ENCODE data around the gene SH2B3.
A peak's percentile ranks its signal among the peaks of the same experiment; 100 is the strongest.
"Not testable (repeated sequence)": the region's sequence is repeated elsewhere in the genome, so short reads cannot be mapped to it uniquely, and the experiment has no call there.

Gene SH2B3

DNA sequence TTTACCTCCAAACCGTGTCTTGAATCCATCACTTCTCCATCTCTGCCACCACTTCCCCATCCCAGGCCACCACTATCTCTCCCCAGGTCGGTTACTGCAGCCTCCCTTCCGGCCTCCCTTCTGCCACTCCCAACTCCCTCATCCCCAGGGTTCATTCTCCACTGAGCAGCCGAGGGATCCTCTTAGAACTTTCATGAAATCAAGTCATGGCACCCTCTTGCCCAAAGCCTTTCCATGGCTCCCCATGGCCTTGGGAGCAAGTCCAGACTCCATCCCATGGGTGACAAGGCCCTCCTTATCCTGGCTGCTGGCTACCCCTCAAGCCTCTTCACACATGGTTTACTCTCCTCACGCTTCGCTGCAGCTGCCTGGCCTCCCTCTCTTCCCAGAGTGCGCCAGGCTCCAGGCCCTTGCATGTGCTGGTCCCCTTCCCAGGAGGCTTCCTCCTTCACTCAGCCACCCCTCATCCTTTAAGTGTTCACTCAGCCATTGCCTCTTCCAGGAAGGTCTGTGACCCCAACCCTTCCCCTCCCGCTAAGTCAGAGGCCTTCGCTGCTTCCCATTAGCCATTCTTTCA lies 17.9 kb upstream of the SH2B3 start:
- no peak for DNase-seq (ENCODE audit: low read depth in 2 of 2)

DNA sequence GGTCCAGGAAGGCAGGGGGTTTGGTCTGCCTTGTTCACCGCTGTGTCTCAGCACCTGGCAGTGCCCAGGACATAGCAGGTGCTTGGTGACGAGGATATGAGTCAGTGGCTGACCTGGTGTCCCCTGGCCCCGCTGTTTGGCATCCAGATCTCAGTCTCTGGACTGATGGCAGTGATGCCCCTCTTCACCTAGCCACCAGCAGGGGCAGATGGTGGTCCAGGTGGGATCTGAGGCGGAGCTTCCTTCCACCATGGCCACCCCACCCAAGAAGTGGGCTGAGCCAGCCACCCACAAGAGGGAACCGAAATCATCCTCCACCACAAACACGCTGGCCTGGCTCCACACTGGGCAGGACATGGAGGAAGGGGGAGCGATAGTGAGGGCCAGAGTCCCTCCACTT lies 16.1 kb upstream of the SH2B3 start:
- no peak for DNase-seq (ENCODE audit: low read depth in 2 of 2)

DNA sequence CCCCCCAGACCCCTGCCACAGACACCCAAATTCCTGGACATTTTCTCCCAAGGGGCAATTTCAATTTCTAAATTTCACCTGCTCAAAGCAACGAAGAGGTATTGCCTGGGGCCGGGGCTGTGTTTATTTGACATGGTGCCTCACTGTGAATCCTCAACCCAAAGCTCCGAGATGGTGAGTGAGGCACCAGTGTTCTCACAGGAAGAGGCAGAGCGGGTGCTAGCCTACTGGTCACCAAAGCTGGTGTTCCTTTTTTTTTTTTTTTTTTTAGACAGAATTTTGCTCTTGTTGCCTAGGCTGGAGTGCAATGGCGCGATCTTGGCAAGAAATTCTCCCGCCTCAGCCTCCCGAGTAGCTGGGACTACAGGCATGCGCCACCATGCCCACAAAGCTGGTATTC lies 14.8 kb upstream of the SH2B3 start:
- no peak for DNase-seq (ENCODE audit: low read depth in 2 of 2)

DNA sequence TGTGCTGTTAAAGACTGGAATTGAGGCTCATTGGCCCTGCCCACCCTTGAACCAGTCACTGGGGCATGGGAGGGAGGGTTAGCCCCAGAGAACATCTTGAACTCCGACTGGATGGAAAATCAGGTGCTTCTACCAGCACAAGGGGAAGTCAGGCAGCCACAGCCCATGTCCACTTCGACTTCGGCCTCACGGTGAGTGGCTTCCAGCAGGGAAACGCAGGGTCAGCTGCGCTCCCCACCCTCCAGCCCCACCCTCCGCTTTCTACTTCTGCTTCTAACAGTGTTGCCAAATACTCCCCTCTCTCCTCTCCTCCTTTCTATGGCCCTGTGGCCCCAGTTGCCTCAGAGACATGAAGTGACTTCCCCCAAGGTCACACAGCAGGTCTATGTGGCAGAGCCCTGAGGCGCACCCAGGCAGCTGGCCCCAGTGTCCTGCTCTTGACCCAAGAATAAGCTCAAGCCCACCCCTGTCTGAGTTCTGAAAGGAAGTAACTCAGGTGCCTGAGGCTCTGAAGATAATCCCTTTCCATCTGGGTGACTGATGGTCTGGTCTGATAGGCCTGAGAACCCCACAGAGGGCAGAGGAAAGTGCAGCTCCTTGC lies 11.9 kb upstream of the SH2B3 start:
- DNase-seq (ENCODE audit: low read depth in 2 of 2), result no peak

DNA sequence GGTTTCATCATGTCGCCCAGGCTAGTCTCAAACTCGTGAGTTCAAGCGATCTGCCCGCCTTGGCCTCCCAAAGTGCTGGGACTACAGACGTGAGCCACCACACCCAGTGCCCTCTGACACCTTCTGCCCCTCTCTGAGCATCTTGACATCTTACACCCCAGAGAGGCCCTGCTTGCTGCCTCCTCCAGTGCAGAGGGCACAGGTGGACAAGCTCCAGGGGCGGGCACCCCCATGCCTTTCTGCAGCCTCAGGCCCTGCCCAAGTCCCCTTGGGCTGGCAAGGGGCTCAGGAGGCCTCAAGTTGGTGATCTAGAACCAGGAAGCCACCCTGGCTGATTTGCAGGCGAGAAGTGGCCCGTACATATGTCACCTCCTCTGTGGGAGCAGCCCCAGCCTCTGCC lies 11.2 kb upstream of the SH2B3 start:
- no peak for DNase-seq (ENCODE audit: low read depth in 2 of 2)

DNA sequence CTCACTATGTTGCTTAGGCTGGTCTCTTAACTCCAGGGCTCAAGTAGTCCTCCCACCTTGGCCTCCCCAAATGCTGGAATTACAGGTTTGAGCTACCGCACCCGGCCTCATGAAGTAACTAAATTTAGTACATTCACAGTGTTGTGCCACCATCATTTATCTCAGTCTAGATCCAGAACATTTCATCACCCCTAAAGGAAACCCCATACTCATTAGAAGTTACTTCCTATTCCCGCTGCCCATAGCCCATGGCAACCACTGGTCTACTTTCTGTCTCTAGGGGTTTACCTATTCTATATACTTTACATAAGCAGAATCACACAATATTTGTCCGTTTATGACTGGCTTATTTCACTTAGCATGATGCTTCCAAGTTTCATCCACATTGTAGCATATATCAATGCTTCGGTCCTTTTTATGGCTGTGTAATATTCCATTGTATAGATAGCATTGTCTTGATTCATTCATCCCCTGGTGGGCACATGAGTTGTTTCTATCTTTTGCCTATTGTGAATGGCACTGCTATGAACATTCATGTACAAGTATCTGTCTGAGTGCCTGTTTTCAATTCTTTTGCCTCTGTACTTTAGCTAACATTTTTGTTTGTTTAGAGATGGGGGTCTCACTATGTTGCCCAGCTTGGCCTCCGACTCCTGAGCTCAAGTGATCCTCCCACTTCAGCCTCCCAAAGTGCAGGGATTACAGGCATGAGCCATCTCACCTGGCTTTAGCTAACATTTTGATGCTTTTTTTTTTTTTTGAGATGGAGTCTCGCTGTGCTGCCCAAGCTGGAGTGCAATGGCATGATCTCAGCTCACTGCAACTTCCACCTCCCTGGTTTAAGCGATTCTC lies 10.2 kb upstream of the SH2B3 start:
- DNase-seq (ENCODE audit: low read depth in 2 of 2), result no peak

DNA sequence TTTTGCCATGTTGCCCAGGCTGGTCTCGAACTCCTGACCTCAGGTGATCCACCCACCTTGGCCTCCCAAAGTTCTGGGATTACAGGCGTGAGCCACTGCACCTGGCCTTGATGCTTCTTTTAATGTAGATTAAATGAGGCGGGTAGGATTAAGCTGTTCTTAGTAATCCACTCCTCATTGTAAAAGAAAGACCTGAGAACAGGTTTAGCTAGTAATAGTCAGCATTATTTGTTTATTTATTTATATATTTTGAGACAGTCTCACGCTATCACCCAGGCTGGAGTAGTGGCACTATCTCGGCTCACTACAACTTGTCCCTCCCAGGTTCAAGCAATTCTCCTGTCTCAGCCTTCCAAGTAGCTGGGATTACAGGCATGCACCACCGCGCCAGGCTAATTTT lies 9.5 kb upstream of the SH2B3 start:
- not testable (repeated sequence) for DNase-seq (ENCODE audit: low read depth in 2 of 2)

DNA sequence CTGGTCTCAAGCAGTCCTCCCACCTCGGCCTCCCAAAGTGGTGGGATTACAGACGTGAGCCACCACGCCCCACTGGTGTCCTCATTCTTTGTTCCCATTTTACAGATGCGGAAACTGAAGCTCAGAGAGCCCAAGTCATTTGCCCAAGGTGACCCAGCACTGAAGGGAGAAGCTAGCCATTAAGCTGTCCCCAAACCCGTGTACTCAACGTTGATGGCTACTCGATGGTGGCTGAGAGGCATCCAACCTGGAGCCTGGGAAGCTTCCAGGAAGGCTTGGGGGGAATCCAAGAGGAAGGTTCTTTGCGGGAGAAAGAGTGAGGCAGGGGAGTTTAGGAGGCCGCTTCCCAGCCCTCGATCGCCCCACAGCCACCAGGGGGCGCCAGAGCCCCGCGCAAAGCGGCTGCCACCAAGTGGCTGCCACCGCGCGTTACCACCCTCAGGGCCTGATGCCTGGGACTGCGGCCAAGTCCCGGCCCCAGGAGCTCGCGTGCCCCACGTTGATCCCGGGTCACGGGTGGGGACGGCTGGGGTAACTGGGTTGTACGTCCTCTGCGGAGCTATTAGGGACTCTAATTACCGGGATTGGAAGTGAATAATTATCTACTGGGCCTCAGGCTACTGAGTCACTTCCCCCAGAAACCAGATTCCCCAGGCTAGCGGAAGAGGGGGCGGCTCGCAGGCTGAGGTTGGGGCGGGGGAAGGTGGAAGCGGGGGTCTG lies 8.8 kb upstream of the SH2B3 start:
- peak; percentile 81 to 91 for DNase-seq (ENCODE audit: low read depth in 2 of 2)

DNA sequence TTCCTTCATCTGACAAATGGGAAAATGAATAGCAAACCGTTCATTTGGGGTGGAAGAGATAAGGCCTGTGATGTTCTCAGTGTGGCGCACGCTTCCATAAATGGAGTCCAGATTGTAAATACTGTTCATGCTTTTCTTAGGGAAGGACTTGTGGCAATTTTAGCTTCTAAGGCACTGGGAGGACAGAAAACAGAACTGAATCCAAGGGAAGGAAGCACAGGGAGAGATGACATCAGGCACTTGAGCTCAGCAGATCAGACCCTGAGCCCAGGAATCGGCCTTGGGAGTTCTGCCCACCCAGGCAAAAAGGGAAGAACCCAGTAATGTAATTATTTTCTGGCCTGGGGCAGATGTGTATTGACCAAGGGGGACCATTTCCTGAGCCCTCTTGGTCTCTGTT lies 7.2 kb upstream of the SH2B3 start:
- DNase-seq (ENCODE audit: low read depth in 2 of 2), result no peak

DNA sequence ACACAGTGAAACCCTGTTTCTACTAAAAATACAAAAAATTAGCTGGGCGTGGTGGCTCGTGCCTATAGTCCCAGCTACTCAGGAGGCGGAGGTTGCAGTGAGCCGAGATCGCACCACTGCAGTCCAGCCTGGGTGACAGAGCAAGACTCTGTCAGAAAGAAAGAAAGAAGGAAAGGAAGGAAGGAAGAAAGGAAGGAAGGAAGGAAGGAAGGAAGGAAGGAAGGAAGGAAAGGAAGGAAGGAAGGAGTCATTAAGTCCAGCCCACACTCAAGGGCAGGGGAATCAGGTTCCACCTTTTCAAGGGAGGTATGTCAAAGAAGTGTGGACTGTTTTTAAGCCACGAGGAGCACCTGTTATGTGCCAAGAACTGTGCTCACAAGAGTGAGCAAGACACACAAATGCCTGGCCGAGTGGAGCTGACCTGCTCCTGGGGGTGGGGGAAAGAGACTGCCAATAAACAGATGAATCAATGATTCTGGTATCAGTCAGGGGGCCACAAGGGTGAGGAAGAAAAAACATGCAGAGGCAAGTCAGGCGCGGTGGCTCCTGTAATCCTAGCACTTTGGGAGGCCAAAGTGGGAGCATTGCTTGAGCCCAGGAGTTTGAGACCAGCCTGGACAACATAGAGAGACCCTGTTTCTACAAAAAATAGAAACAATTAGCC lies 5.8 kb upstream of the SH2B3 start:
- not testable (repeated sequence) for DNase-seq (ENCODE audit: low read depth in 2 of 2)

DNA sequence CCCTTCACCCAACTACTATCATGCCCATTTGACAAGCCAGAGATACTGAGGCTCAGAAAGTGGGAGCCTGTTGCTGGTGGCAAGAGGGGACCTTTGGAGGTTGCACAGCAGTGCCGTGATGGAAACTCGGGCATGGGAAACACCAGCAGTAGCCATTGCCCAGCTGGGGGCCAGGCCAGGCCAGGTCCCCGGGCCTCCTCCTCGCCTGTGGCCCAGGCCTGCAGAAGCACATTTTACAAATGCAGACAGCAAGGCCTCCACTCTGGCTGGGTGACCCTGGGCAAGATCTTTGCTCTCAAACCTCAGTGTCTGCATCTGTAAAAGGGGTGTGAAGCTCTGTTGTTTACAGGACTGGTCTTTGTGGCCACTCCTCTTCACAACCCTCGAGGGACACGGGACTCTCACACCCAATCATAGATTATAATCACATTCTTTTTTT lies 4.5 kb upstream of the SH2B3 start:
- no peak for DNase-seq (ENCODE audit: low read depth in 2 of 2)

DNA sequence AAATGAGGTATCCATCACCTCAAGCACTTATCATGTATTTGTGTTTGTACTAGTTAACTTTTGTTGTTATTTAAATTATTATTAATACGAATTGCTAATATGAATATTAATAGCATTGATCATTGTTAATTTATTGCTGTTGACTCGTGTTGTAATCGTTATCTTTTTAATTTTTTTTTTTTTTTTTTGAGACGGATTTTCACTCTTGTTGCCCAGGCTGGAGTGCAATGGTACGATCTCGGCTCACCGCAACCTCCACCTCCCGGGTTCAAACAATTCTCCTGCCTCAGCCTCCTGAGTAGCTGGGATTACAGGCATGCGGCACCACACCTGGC lies 3.3 kb upstream of the SH2B3 start:
- DNase-seq (ENCODE audit: low read depth in 2 of 2), result not testable (repeated sequence)

DNA sequence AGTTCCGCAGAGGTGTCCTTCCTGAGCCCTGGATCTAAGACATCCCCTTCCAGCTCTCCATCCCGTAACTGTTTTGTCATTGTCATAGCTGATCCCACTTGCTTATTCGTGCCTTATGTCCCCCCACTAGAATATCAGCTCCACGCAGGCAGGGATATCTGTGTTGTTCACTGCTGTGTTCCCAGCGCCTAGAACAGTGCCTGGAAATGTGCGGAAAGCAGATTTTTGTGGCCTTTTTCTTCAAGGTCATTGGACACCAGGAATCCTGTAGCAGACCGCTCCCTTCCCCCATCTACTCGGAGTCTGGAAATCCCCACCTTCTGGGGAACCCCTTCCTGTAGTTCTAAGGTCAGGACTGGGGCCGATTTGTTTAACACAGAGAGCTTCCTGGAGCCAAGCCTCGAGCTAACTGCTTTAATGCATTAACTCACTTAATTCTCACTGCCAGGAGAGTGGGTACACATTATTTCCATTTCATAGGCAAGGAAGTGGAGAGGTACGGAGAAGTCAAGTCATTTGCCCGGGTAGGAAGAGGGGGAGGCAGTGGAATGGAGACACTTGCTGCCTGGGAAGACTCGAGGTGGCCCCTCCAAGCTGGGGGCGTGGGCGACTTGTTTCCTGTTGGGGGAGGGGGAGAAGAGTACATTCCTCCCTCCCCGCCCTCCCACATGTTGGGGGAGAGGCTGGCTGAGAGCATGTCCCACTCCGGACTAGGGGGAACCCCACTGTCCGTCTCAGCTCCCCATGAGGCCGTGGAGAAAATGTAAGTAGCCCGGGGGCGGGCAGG lies 1.2 kb upstream of the SH2B3 start:
- DNase-seq (ENCODE audit: low read depth in 2 of 2), result peak; percentile 36 to 48

DNA sequence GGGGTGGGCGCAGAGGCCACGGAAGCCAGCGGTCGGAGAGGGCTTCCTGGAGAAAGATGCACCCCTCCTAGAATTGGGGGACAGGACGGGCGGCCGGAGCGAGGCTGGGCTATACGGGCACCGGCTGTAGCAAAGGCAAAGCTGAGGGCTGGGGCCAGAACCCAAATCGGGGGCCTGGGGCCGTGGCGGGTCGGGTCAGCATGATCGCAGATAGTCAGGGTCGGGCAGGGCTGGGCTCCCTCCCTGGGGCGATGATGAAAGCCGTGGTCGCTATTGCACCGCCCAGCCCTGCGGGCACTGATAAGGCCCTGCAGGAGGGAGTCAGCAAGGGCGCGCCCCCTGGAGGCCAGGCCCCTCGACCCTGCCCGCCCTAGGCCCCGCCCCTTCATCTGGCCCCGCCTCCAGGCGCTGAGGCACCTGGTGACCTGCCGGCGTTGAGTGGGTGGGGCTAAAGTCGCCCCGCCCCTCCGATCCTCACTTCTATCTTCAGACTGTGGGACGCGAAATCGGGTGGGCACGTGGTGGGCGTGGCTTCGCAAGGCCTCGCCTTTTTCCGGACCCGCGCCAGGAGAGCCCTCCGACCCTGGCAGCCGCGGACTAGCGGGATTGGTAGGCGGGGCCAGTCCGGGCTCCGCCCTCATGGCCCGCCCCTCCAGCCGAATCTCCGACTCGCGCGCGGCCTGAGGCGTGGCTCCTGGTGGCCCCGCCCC lies 419 bp upstream of the SH2B3 start:
- peak; percentile 99 to 100 for DNase-seq (ENCODE audit: low read depth in 2 of 2)

DNA sequence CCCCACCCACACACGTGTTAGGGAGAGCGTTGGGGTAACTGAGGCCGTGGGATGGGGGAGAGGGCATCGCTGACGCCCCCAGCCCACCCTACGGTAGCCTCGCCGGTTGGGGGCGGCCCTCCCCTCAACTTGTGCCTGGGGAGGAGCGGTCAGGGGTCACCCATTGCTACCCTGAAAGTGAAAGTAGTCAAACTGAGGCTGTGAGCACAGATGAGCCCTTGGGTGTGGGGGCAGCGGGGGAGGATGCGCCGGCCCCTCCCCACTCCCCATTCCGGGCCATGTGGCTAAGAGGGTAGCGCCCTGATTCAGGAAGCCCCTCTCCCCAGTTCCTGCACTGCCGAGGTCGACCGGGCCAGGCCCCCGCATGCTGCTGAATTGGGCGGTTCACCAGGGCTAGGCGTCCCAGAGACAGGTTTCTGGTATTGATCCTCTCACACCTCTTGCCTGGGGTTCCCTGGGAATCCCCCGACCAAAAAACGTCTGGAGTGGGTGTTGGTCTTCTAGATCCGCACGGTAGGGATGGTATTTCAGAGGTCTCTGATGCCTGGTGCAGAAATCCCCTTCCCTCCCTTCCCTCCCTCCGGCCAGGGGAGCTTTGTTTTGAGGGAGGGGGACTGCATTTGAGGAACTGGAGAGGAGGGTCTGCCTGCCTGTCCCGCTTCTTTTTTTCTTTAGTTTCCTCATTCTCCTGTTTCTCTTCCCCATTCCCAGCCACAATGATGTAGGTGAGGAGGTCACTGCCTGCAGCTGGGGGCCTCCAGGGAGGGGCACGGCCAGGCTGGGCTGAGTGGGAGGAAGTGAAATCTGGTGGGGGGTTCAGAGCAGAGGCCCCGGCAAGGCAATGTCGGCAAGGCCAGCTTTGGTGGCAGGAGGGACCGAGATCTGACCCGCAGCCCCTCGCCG lies 1.0 kb downstream of the SH2B3 start:
- no peak for DNase-seq (ENCODE audit: low read depth in 2 of 2)

DNA sequence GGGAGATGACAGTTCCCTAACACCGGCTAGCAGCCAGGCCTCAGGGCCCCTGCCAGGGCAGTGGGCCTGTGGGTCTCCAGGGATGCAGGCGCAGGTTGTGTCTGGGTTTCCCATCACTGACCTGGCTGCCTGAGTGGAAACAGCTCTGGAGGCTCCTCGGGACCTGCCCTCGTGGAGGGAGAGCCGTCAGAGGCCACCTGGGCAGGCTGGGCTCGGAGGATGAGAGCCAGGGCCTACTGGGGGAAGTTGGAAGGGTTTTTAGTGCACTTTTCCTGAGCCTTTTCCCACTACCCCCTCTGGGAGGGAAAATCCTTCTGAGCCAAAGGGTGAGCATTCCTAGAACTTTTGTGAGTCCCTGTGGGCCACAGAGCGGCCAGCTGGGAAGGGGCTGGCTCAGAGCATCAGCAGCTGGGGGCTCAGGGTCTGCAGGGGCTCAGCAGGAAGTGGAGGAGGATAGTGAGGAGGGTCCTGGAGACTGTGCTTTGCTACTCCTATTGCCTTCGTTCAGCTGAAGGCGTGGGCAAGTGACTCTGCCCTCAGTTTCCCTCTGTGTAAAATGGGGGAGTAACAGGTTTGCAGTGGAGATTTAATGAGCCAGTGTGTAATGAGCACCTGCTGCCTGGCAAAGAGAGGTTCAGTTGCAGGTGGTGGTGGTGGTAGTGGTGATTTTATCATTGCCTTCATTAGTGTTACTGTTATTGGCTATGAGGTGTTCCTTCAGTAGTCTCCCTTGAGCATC lies 1.8 kb downstream of the SH2B3 start:
- no peak for DNase-seq (ENCODE audit: low read depth in 2 of 2)

DNA sequence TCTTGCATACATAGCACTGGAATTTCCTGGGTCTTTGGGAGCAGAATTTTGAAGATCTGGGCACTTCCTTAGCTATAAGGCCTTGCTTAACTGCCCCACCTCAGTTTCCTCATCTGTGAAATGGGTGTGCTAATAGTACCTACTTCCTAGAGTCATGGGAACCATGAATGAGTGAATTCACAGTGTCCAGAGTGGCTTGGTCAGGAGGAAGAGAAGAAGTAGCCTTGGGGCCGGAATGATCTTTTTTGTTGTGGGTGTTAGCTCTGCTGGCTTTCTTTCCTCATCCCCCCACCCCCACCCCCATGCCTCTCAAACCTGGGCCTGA lies 2.4 kb downstream of the SH2B3 start:
- no peak for DNase-seq (ENCODE audit: low read depth in 2 of 2)

DNA sequence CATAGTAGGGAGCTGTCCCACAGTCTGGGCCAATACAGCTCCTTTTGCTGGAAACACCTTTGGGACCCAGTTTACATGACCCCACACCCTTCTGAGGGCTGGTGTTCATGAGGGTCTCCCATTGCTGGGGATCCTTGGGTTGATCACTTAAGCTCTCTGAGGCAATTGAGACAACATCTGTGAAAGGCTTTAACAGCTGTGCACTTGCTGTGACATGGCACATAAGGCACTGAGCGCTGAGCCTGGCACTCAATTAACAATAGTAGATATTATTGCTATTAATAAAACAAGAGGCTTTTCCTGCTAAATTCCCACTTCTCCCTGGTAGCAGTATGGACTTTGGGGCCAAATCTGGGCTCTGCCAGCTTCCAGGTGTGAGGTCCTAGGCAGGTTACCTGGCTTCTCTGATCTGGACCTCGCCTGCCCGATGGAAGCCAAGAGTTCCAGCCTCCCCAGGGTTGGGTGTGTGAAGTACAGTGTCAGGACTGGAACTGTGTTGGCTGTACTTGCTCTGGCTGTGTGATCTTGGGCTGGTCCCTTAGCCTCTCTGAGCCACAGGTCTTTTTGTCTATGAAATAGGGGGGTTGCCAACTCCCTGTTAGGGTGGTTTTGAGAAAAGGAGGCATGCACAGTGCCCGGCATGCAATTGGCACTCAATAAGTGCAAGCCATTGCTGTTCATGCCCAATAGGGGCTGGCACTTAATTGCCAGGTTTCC lies 3.1 kb downstream of the SH2B3 start:
- DNase-seq (ENCODE audit: low read depth in 2 of 2), result no peak
